ENCODE data around the gene HNRNPM. TPM values are rescaled to one million over a fixed set of nuclear protein-coding genes. Genes with fewer than 3 reads are reported as not detected.

Gene HNRNPM, protein sequence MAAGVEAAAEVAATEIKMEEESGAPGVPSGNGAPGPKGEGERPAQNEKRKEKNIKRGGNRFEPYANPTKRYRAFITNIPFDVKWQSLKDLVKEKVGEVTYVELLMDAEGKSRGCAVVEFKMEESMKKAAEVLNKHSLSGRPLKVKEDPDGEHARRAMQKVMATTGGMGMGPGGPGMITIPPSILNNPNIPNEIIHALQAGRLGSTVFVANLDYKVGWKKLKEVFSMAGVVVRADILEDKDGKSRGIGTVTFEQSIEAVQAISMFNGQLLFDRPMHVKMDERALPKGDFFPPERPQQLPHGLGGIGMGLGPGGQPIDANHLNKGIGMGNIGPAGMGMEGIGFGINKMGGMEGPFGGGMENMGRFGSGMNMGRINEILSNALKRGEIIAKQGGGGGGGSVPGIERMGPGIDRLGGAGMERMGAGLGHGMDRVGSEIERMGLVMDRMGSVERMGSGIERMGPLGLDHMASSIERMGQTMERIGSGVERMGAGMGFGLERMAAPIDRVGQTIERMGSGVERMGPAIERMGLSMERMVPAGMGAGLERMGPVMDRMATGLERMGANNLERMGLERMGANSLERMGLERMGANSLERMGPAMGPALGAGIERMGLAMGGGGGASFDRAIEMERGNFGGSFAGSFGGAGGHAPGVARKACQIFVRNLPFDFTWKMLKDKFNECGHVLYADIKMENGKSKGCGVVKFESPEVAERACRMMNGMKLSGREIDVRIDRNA
- total RNA-seq = 10 to 100 TPM; 73.2 to 92.2 (median 84.1) TPM
- polyA plus RNA-seq = 100 to 1,000 TPM in 2 of 3 donors, 10 to 100 TPM in 1; 53.2 to 146 (median 118) TPM
- long read RNA-seq, donor 1, partial matches to known transcripts = 9 of 102 reads
- long read RNA-seq, donor 1, other reads (novel, unspliced or antisense) = 92 of 102 reads
- long read RNA-seq, donor 2, partial matches to known transcripts = 9 of 136 reads
- long read RNA-seq, donor 2, other reads (novel, unspliced or antisense) = 126 of 136 reads

DNA sequence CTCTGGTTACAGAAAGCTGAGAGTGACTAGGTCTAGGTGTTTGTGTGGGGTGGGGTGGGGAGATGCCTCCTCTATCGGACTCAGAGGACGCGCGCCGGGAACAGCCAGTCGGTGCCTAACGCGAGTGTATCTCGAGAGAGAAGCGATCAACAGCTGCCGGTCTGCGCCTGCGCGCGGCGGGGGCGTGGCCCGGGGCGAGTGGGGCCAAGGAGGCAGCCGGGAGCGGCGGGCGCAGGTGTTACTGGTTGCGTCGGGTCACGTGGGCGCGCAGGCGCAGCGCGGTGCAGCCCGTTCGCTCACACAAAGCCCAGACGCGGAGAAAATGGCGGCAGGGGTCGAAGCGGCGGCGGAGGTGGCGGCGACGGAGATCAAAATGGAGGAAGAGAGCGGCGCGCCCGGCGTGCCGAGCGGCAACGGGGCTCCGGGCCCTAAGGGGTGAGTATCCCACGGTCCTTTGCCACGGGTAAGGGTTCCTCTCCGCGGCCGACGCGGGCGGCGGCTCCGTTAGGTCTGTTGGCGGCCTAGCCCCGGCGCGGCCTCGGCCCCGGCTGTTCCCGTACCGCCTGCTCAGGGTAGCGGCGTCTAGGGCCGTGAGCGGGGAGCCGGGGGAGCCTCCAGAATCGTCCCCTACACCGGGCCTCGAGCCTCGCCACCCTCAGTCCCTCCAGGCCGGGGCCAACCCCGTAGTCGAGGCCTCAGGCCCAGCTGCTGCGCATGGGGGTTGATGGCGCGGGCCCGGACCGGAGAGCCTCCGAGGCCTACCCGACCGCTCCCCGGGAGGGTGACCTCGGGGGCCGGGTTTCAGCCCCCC lies at the start of gene HNRNPM:
Gene HNRNPM (plus strand): TSS at position 299 of the 811 bp plus-strand sequence. CDS start 24 bp downstream, at position 323.
- TF ChIP-seq, protein P1, sequence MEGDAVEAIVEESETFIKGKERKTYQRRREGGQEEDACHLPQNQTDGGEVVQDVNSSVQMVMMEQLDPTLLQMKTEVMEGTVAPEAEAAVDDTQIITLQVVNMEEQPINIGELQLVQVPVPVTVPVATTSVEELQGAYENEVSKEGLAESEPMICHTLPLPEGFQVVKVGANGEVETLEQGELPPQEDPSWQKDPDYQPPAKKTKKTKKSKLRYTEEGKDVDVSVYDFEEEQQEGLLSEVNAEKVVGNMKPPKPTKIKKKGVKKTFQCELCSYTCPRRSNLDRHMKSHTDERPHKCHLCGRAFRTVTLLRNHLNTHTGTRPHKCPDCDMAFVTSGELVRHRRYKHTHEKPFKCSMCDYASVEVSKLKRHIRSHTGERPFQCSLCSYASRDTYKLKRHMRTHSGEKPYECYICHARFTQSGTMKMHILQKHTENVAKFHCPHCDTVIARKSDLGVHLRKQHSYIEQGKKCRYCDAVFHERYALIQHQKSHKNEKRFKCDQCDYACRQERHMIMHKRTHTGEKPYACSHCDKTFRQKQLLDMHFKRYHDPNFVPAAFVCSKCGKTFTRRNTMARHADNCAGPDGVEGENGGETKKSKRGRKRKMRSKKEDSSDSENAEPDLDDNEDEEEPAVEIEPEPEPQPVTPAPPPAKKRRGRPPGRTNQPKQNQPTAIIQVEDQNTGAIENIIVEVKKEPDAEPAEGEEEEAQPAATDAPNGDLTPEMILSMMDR (IDR thresholded peaks at IDR 0.05) = no peak
- peak within 1 kb of the TSS; percentile 100 for H3K4me3 ChIP-seq
- no peaks in the 10 kb centered on the region for H3K27me3 ChIP-seq (ENCODE audit: insufficient read depth in 3 of 3, low read length in 2 of 3)
- peaks cover 37% of the 10 kb centered on the region for H3K4me1 ChIP-seq
- ATAC-seq (peak; percentile 97 to 99 (median 98)), DNase-seq (peak; percentile 100)
- H3K27ac ChIP-seq = peak within 1 kb of the TSS; percentile 99
- WGBS, 3 donors = 0% methylated on average over 80 to 93 of the region's 93 CpGs
- H3K36me3 ChIP-seq (ENCODE audit: insufficient read depth in 1 of 2, low read depth in 1 of 2) = peaks cover 0 to 13% of the 10 kb centered on the region in 2 donors
- no peaks in the 10 kb centered on the region for H3K9me3 ChIP-seq
- intact Hi-C loops (cut with DNase I) = loop anchor here (2.0 to 5.0 kb wide), 3 partner anchors 30 to 83 kb away; partner anchors contain the start of genes ANGPTL4 (in 1 of the 2) and MARCHF2 (in 1 of the 2)

DNA sequence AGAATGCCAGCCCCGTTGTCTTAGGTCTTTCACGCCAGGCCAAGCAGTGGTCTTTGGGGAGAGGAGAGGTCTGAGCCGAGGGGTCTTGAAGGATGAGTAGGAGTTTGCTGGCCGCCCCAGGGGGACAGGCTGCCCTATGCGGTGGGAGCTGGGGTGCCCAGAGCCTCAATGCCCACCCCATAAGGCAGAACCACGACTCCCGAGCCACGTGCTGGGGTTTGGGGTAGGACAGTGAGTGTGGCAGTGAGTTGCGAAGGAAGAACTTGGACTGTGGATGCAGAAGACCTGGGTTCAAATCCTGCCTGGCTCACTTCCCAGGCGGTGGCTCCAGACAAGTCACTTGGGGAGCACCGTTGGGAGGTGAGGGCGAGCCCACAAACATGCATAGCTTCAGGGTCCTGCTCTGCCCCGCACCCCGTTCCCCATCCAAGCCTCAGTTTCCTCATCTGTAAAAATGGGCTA lies 49.1 kb upstream of the HNRNPM start:
- no peaks in the 10 kb centered on the region for H3K27me3 ChIP-seq (ENCODE audit: insufficient read depth in 3 of 3, low read length in 2 of 3)
- TF ChIP-seq, protein P1 (IDR thresholded peaks at IDR 0.05) = no peak
- 88 to 91% (median 88%) methylated on average over 14 of the region's 14 CpGs for WGBS, 3 donors
- no peaks in the 10 kb centered on the region for H3K9me3 ChIP-seq
- intact Hi-C loops (cut with DNase I) = loop anchor here (2.0 kb wide), 2 partner anchors 39 to 41 kb away; no protein-coding TSS in a partner anchor
- H3K36me3 ChIP-seq (ENCODE audit: insufficient read depth in 1 of 2, low read depth in 1 of 2) = peaks cover 0 to 15% of the 10 kb centered on the region in 2 donors
- no peak for ATAC-seq
- no peak overlapping the region for H3K4me3 ChIP-seq
- H3K27ac ChIP-seq = peak overlapping the region; percentile 89
- H3K4me1 ChIP-seq = peaks cover 59% of the 10 kb centered on the region
- DNase-seq = peak in 1 of 2 donors; percentile 44

DNA sequence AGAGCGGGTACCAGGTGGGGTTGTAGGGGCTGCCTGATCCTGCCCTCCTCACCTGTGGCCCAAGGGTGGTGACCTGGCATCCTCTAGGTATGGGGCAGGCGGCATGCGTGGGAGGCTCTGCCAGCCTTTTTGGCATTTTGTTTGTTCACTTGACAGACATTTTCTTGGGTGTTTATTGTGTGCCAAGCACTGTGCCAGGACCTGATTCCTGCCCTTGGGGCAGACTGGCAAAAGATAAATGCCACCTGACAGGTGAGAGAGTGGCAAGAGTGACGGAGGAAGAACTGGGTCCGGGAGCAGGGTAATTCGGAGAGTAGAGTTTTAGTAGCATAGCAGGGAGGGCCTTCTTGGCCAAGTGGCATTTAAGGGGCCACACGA lies 48.6 kb upstream of the HNRNPM start:
- WGBS, 3 donors = 69 to 90% (median 72%) methylated on average over 7 of the region's 7 CpGs
- DNase-seq (peak in 1 of 2 donors; percentile 23), ATAC-seq (no peak)
- Histone ChIP-seq H3K4me1 (peaks cover 56% of the 10 kb centered on the region), H3K36me3 (ENCODE audit: insufficient read depth in 1 of 2, low read depth in 1 of 2) (peaks cover 0 to 18% of the 10 kb centered on the region in 2 donors), H3K9me3 (no peaks in the 10 kb centered on the region), H3K4me3 (no peak overlapping the region), H3K27me3 (ENCODE audit: insufficient read depth in 3 of 3, low read length in 2 of 3) (no peaks in the 10 kb centered on the region), H3K27ac (peak overlapping the region; percentile 23)
- intact Hi-C loops (cut with DNase I) = loop anchor here in 1 of 2 donors (2.0 kb wide), 1 partner anchor 41 kb away; no protein-coding TSS in a partner anchor
- TF ChIP-seq, protein P1 (IDR thresholded peaks at IDR 0.05) = no peak

Data from psoas muscle (tissue), 8 donors.